ENCODE results near the gene RPH3AL. TPM values are rescaled to one million over a fixed set of nuclear protein-coding genes. Genes with fewer than 3 reads are reported as not detected.
"Not testable (repeated sequence)": the region's sequence is repeated elsewhere in the genome, so short reads cannot be mapped to it uniquely, and the experiment has no call there.

RPH3AL gene
- polyA plus RNA-seq, 4 donors = 12.0 to 30.3 (median 25.6) TPM

- no peak for DNase-seq (ENCODE audit: low read depth in 4 of 4, low spot score in 2 of 4)
Measured at GRCh38 chr17:213286-214105, 139.1 kb downstream of the RPH3AL start.

GRCh38 chr17:210402-210801 is 142.2 kb downstream of the RPH3AL start:
- DNase-seq (ENCODE audit: low read depth in 4 of 4, low spot score in 2 of 4) = no peak

GRCh38 chr17:208429-208828 is 144.2 kb downstream of the RPH3AL start:
- no peak for DNase-seq (ENCODE audit: low read depth in 4 of 4, low spot score in 2 of 4)

- no peak for DNase-seq (ENCODE audit: low read depth in 4 of 4, low spot score in 2 of 4)
Measured at GRCh38 chr17:207775-208174, 144.8 kb downstream of the RPH3AL start.

DNA sequence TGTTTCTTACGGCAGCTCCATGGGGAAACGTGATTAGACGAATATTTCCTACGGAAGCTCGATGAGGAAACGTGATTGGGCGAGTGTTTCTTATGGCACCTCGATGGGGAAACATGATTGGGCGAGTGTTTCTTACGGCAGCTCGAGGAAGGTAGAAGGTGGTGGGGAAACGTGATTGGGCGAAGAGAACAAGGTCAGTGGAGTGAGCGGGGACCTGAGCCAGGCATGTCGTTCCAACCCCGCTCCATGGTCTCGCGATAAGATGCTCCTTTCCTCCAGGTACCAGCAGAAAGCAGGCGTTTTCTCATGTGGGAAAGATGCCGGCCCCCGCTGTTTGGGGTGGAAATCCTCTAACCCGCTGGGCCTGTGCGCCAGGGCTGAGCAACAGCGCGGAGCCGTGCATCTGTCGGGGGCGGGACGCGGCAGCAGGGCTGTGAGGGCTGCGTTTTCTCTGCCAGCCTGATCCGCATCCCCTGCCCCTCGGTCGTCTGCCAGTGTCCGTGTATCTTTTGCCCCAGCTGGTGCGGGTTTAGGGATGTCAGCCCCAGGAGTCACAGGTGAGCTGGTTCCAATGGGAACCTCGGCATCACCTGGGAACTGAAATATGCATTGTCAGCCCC is 145.6 kb downstream of the RPH3AL start:
- no peak for DNase-seq (ENCODE audit: low read depth in 4 of 4, low spot score in 2 of 4)

- not testable (repeated sequence) for DNase-seq (ENCODE audit: low read depth in 4 of 4, low spot score in 2 of 4)
Measured at GRCh38 chr17:206484-206883, 146.1 kb downstream of the RPH3AL start.

DNA sequence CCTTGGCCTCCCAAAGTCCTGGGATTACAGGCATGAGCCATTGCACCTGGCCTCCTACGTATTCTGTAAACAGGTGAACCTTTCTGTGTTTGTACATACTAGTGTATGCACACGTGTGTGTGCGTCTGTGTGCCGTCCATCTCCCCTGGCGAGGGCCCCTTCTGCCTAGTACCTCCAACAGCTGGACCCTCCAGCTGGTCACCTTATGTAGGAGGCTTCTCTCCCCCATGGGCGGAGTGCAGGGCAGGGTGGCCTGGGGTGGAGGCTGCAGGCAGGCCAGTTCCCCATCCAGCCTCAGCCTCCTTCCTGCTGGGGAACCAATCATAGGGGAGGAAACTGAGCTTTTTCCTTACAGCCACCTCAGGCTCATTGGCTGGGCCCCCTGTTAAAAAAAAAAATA is 146.8 kb downstream of the RPH3AL start:
- DNase-seq (ENCODE audit: low read depth in 4 of 4, low spot score in 2 of 4) = no peak

- no peak for DNase-seq (ENCODE audit: low read depth in 4 of 4, low spot score in 2 of 4)
Measured at GRCh38 chr17:205148-205669, 147.4 kb downstream of the RPH3AL start.

DNA sequence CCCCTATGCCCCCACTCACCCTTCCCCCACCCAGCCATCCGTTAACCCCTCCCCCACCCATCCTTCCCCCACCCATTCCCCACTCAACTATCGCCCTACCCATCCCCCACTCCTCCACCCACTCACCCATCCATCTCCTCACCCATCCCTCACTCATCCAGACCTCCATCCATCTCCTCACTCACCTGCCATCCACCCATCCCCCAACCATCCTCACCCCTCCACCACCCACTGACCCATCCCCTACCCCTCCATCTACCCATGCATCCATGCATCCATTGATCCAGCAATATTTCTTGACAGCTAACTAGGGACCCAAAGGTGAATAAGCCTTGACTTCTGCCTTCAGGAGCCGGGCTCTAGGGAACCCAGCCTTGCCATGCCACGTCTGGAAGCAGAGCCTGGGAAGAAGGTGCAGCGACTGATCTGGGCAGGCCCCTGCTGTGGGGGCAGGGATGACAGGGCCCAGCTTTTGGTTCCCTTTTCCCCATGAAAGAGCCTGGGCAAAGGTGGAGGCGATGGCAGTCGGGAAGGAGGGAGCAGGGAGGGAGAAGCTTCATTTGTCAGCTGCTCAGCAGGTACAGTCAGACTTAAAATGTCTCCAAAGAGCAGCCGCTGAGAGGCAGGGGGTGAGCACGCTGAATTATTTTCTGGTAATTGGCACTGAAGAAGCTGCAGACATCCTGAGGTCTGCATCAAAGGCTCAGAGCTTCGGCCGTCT is 148.0 kb downstream of the RPH3AL start:
- no peak for DNase-seq (ENCODE audit: low read depth in 4 of 4, low spot score in 2 of 4)

DNA sequence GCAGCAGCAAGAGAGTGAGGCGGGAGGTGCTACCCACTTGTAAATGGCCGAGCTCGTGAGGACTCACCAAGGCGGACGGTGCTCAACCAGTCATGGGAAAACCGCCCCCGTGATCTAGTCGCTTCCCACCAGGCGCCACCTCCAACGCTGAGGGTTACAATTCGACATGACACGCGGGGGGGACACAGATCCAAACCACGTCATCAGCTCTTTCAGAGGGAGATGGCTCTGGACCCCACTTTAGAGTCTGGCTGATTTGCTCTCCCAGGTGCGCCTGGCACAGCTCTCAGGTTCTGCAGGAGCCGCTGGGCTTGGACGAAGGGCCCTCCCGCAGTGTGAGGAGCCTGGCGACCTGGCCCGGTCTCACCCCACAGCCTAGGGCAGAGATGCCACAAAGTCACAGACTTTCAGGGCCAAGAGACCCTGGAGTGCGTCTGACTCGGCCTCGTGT is 150.1 kb downstream of the RPH3AL start:
- no peak for DNase-seq (ENCODE audit: low read depth in 4 of 4, low spot score in 2 of 4)

DNA sequence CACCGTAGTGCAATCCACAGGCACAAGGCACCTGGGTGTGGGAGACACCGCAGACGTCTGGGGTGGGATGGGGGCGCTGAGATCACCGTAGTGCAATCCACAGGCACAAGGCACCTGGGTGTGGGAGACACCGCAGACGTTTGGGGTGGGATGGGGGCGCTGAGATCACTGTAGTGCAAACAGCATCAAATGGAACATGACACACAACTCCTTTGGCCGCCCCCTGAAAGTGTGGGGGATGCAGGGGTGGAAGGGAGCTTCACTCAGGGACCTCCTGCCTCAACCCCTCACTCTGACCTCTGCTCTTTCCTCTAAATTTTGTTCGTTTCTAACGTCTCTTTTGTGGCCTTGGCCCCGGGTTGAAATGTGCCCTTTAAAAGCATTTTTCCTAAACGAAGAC is 150.9 kb downstream of the RPH3AL start:
- not testable (repeated sequence) for DNase-seq (ENCODE audit: low read depth in 4 of 4, low spot score in 2 of 4)

DNA sequence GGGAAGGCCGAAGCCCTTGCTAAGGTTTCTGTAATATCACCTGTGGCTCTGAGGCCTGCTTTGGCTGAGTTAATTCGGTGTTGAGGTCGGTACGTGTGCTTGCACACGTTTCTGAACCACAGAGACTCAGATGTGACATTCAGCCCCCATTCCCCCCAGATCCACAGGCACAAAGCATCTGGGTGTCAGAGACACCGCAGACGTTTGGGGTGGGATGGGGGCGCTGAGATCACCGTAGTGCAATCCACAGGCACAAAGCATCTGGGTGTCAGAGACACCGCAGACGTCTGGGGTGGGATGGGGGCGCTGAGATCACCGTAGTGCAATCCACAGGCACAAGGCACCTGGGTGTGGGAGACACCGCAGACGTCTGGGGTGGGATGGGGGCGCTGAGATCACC is 151.3 kb downstream of the RPH3AL start:
- not testable (repeated sequence) for DNase-seq (ENCODE audit: low read depth in 4 of 4, low spot score in 2 of 4)

GRCh38 chr17:200586-200985 is 152.0 kb downstream of the RPH3AL start:
- DNase-seq (ENCODE audit: low read depth in 4 of 4, low spot score in 2 of 4) = no peak

- DNase-seq (ENCODE audit: low read depth in 4 of 4, low spot score in 2 of 4) = no peak
Measured at GRCh38 chr17:199806-200545, 152.6 kb downstream of the RPH3AL start.

- DNase-seq (ENCODE audit: low read depth in 4 of 4, low spot score in 2 of 4) = no peak
Measured at GRCh38 chr17:199191-199604, 153.4 kb downstream of the RPH3AL start.

GRCh38 chr17:198225-198624 is 154.4 kb downstream of the RPH3AL start:
- not testable (repeated sequence) for DNase-seq (ENCODE audit: low read depth in 4 of 4, low spot score in 2 of 4)

- no peak for DNase-seq (ENCODE audit: low read depth in 4 of 4, low spot score in 2 of 4)
Measured at GRCh38 chr17:197352-197751, 155.3 kb downstream of the RPH3AL start.

DNA sequence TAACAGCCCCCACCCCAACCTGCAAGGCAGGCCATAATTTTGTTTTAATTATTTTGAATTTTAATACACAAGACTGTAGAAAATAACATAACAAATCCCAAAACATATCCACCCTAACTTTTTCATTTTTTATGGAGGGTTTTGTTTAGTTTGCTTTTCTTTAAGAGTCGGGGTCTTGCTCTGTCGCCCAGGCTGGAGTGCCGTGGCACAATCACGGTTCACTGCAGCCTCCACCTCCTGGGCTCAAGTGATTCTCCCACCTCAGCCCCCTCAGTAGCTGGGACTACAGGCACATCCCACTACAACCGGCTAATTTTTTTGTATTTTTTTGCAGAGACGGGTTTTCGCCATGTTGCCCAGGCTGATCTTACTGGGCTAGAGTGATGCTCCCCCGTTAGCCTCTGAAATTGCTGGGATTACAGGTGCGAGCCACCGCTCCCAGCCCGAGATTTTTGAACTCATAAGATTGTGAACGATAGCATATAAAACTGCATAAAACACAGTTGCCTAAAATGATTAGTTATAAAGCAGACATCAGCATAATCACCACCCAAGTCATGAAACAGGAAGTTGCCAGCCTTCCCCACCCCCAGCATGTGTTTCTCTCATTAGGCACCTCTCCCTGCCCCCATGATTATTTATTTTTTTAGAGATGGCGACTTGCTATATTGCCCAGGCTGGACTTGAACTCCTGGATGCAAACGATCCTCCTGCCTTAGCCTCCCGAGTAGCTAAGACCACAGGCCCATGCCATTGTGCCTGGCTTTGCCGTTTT is 157.6 kb downstream of the RPH3AL start:
- no peak for DNase-seq (ENCODE audit: low read depth in 4 of 4, low spot score in 2 of 4)

Measured in left renal cortex interstitium (tissue), 4 donors.